ENCODE data around the gene RND2.
"Not testable (repeated sequence)": the region's sequence is repeated elsewhere in the genome, so short reads cannot be mapped to it uniquely, and the experiment has no call there.

RND2 gene, protein sequence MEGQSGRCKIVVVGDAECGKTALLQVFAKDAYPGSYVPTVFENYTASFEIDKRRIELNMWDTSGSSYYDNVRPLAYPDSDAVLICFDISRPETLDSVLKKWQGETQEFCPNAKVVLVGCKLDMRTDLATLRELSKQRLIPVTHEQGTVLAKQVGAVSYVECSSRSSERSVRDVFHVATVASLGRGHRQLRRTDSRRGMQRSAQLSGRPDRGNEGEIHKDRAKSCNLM

DNA sequence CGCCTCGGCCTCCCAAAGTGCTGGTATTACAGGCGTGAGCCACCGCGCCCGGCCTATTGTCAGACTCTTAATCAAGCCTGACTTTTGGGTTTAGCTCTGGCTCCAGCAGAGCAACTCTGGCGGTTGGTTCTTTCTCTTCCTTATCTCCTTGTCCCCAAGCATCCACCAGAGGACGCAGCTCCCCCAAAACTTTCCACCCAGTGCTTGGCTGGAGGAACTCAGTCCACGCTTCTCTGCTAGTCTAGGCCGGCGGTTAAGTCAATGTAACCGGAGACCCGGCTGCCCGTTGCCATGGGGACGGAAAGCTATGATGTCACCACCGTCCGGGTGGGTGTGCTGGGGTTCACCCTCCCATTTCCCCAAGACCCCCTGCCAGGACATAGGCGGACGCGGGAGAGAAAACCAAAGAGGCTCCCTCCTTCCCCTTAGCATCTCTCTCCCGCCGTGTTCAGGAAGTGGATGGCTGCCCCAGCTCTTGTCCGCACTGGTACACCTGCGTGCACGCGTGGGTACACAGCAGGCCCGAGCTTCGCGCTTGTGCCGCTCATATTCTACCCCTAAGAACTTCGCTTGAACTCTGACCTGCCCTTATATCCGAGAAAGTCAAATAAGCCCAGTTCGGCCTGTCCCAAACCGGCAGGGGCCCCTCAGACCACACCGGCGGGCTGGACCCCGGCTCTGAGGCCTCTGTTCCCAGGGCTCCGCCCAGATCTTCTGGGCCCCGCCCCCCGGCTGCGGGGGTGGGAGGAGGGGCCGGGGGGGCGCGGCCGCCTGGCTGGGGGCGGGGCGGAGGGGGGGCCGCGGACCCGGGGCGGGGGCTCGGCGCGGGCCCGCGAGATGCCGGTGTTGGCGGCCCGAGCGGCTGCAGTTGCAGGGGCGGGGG, at the start of gene RND2:
RND2 (plus strand) TSS at position 825 of the 883 bp plus-strand sequence. CDS start 117 bp downstream, outside the sequence.
- peak; percentile 90 for DNase-seq

DNA sequence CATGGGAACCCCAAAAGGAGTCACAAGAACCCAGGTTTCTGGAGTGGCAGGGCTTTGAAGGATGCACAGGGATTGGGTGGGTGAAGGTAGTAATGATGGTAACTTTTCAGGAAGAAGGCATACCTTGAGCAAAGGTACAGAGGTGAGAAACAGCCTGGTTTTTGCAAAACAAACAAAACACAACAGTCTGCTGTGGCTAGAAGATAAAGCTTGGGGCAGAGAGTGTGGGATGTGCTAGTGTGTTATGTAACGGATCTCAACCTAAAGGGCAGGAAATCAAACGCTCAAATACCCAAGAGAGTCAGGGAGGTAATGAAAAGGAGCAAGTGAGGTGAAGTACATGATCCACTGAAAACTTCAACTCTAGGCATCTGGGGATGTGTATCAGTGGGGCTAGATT, 49.8 kb upstream of the RND2 start:
- no peak for DNase-seq

DNA sequence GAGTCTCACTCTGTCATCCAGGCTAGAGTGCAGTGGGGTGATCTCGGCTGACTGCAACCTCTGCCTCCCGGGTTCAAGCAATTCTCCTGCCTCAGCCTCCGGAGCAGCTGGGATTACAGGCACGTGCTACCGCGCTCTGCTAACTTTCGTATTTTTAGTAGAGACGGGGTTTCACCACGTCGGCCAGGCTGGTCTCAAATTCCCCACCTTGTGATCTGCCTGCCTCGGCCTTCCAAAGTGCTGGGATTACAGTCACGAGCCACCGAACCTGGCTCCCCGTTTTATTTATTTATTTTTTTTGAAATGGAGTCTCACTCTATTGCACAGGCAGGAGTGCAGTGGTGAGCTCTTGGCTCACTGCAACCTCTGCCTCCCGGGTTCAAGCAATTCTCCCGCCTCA, 49.3 kb upstream of the RND2 start:
- not testable (repeated sequence) for DNase-seq

DNA sequence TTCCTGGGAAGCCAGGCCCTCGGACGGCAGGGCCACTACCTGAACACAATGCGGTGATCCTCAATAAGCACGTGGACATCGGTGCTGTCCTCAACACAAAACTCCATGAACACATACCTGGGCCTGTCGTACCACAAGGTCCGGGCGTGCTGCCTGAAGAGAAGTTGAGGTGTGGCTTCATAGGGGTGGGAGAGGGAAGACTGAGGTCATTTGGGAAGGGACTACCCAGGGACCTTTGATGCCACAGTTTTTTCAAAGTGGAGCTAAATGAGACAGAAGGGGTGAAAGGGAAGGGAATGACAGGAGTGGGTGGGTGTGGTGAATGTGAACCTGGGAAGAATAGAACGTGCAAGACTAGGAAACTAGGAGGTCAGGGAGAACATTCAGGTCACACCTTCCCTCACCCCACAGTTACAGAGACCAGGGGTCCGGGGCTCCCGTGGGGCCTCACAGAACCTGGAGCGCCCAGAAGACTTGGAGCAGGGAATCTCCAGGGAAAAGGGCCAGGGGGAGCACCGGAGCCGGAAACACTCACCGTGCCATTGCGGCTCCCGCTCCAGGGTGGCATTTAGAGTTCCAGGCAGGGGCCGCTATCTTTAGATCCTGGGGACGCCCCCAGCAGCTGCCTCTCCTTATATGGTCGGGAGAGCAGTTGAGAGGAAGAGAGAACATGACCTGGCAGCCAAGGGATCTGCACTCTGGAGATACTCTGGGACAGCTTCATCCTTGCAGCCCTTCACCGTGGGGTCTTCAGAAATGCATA, 45.3 kb upstream of the RND2 start, which contains the start of gene PTGES3L:
PTGES3L (minus strand) TSS at position 570 of the 763 bp plus-strand sequence; CDS start at position 543, 27 bp downstream.
- no peak for DNase-seq

DNA sequence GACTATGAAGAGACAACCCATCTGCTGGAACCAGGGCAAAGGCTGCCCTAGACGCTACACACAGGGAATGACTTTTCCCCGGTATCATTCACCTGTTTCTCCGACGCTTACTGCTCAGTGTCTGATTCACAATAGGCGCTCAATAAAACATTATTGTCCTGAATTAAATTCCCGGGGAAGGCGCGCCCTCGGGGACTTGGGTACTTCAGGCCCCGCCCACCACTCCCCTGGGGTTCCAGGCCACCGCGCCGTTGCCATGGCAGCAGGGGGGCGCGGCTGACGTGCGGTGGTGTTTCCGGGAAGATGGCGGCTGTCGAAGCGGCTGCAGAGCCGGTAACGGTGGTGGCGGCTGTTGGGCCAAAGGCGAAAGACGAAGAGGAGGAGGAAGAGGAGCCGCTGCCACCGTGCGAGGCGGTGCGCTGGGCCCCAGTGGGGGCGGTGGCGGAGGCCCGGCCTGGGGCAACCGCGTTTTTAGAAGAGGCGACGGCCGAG, 44.7 kb upstream of the RND2 start, which contains the start of gene RUNDC1:
RUNDC1 (plus strand) TSS at position 292 of the 492 bp plus-strand sequence; CDS start at position 304, 12 bp downstream.
- DNase-seq = peak; percentile 96

DNA sequence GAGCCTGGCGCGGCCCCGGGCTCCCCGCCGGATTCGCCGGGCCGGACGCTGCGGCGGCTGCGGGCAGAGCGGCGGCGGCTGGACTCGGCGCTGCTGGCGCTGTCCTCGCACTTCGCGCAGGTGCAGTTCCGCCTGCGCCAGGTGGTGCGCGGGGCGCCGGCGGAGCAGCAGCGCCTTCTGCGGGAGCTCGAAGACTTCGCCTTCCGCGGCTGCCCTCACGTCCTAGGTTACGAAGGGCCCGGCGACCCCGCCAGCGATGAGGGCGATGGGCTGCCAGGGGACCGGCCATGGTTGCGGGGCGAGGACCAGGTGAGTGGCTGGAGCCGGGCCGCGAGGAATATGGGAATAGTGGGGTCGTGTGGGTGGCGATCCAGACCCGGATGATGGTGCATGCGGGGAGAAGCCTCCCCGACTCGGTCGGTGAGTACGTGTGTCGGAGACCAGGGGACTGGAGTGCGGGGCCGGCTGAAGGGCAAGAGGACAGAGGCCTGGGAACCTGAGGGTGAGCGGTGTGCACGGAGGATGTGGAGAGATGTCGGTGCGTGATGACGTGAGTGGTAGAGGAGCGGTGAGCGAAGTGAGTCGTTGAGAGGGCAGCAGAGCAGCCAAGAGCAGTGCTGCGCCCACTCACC, 44.1 kb upstream of the RND2 start:
- peak; percentile 85 for DNase-seq

DNA sequence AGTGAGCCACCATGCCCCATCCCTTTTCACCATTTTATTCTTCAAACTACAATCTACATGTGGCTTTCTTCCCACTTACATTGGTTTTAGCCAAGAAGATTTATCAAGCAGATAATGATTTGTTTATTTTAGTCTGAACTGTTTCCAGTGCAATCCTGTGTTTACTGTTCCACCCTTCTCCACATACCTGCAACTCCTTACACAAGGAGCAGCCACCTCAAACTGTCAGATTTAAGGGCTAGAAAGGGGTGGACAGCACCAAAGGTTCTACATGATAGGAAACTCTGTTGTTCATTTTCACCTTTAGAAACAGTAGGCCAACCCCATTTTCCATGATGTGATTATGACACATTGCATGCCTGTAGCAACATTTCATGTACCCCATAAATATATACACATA, 42.8 kb upstream of the RND2 start:
- DNase-seq = no peak

DNA sequence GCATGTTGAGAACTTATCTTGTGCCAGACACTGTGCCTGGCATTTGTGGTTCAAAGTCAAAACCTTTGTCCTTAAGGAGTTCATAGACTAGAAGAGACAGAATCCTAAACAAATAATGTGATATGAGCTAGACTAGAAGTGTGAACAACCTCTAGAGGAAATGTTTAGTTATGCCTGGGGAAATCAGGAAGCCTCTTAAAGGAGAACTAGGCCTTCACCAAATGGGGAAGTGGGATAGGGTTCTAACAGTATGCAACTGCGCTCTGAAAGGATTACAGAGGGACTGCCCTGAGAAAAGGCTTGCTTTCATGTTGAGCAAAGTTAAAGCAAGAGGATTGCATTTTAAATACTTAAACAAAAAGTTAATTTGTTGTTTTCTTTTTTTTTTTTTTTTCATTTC, 39.8 kb upstream of the RND2 start:
- DNase-seq = no peak

DNA sequence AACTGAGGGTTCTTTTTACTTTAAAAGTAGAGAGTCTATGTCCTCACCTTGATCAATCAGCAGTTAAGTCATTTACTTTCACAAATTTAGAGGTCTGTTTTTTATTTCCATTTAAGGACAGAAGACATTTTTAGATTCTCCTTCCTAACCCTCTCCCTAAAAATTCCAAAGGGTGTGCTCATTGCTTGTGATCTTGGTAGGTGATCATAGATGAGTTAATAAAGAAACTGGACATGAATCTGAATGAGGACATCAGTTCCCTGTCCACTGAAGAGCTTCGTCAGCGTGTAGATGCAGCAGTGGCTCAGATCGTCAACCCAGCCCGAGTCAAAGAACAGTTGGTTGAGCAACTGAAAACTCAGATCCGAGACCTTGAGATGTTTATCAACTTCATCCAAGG, 35.9 kb upstream of the RND2 start:
- no peak for DNase-seq

DNA sequence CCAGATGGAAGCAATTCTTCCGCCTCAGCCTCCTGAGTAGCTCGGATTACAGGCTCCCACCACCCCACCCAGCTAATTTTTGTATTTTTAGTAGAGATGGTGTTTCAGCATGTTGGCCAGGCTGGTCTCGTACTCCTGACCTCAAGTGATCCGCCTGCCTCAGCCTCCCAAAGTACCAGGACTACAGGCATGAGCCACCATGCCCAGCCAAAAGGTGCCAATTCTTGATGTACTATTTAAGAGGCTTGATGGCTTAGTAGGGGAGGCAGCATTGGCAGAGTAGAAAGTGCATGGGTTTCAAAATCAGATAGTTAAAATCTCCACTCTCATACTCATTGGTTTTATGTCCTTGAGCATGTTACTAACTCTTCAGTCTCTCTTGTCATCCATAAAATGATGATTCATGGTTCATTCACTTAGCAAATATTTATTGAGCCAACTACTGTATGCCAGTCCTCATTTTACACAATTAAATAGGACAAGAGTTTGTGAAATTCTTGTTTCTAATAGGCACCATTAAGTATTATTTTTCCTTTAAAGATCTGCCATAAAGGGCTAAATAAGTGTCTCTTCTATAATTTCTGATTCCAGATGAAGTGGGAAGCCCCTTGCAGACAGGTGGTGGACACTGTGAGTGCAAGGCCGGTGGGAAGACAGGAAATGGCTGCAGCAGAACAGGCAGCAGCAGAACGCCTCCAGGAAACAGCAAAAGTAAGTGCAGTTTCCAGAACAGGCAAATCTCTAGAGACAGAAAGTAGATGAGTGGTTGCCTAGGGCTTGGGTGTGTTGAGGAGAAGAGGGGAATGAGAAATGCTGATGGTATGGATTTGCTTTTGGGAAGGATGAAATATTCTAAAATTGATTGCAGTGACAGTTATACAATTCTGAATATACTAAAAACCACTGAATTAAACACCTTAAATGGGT, 35.0 kb upstream of the RND2 start:
- DNase-seq = no peak

DNA sequence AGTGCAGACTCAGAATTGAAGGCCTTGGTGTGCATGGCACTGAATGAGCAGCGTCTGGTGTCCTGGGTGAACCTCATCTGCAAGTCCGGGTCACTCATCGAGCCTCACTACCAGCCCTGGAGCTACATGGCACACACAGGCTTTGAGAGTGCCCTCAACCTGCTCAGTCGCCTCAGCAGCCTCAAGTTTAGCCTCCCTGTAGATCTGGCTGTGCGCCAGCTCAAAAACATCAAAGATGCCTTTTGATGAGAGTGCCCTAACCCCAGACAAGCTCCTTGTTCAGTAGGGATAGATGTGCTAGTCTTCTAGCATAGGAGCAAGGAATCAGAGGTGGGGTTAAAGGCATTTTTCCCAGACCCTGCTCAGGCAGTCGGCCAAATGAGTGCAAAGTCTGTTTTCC, 33.6 kb upstream of the RND2 start:
- no peak for DNase-seq

DNA sequence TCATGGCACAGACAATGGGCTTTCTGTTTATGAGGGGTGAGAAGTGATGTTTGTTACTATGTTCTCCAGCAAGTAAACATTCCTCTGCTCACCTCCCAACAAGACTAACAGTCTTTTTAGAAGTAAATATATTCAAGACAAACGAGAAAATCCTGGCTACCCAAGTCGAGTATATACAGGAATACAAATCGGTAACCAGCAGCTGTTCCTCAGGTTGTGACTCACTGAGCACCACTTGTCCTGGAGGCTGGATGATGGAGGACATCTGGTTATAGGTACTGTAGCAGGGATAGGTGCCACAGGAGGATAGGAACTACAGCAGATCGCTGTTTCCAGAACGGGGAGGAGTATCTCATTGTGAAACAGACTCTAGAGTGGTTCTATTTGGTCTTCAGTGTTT, 32.2 kb upstream of the RND2 start:
- DNase-seq = no peak

DNA sequence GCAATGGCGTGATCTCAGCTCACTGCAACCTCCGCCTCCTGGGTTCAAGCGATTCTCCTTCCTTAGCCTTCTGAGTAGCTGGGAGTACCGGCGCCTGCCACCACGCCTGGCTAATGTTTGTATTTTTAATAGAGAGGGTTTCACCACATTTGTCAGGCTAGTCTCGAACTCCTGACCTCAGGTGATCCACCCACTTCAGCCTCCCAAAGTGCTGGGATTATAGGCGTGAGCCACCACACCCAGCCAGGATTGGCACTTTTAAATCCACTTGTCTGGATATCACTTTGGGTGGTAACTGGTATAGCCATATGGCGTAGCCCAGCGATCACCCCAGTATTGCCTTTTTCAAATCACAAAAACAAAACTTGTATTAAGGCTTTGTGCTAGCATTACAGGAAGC, 31.1 kb upstream of the RND2 start:
- DNase-seq = not testable (repeated sequence)

DNA sequence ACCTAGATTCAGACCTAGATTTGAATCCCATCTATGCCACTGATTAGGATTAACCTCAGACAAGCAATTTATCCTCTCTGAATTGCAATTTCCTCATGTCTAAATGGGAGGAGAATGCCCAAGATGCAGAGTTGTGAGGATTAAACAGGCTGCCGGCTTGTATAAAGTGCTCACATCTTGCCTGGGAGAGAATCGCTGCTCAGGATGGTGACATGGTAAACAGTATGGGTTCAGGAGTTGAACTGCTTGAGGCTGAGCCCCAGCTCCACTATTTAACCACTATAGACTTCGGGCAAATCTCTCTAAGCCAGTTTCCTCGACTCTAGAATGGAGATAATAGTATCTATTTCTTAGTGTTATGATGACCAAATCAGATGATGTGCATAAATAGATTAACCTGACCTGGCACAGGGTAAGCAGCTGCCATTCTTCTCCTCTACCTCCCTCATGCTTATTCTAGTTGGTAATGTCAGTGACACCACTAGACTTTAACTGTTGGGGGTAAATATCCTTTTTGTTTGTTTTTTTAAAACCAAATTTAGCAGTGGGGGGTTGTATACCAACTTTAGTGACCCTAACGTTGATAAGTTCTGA, 27.5 kb upstream of the RND2 start:
- DNase-seq = no peak

DNA sequence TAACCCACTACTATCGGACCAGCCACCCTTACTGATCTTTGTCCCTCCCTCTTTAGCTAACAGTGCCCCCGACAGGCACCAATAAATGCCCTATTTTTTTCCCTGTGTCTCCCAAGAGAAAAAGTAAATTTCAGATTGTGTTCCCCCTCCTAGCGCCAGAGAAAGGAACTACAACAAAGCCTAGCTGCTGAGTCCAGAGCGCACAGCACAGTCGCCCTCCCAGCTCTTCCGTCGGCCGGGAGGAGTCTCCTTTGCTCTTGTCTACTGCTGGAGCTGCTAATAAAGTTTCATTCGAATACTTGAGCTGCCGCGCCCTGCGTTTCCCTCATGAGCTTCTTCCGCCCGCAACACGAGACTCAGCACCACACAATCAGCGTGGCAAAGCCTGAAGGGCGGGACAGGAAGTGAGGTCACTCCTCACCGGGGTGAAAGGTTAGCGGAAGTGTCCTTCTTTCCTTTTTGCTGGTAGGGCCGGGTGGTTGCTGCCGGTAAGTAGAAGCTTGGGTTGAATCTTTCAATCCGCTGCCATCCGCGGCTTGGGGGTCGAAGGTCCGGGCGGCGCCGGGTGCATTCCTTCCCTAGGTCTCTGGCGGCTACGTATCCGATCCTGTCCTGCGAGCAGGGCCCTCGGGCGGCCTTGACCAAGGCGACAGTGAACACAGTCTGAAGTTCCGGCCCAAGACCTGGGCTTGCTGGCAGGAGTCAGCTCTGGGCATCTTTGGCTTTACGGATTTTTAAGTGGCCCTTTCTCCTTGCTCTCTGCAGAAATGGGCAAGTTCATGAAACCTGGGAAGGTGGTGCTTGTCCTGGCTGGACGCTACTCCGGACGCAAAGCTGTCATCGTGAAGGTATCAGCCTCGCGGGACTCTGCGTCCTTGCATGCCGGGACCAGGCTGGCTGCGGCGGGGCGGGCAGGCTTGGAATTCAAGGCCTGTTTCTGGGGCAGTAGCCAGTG, 26.8 kb upstream of the RND2 start, which contains the start of gene RPL27:
RPL27 (plus strand) TSS at position 436 of the 955 bp plus-strand sequence; CDS start at position 768, 332 bp downstream.
- DNase-seq = peak; percentile 95

DNA sequence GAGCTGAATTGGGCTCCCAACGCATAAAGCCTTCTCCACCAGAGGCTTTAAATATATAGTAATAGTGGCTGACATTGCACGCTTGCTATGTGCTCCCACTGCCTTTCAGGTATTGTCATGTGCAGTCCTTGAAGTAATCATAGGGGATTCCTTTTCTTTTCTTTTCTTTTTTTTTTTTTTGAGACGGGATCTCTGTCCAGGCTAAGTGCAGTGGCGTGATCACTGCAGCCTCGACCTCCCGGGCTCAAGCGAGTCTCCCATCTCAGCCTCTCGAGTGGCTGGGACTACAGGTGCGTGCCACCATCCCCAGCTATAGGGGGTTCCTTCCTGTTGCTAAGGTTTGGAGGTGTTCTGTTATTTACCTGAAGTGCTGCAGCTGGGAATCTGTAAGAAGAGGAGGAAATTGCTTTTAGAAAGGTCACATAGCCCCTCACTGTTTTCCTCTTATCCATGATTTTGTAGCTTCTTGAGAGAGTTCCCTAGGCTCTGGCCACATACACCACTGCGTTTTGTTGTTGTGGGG, 26.0 kb upstream of the RND2 start:
- no peak for DNase-seq

DNA sequence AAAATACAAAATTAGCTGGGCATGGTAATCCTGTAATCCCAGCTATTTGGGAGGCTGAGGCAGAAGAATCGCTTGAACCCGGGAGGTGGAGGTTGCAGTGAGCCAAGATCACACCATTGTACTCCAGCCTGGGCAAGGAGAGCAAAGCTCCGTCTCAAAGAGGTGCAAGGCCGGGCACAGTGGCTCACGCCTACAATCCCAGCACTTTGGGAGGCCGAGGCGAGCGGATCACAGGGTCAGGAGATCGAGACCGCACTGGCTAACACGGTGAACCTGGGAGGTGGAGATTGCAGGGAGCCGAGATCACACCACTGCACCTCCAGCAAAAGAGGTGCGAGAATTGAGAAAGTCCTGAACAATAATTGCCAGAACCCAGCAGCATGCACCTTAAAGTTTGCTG, 24.1 kb upstream of the RND2 start:
- not testable (repeated sequence) for DNase-seq

DNA sequence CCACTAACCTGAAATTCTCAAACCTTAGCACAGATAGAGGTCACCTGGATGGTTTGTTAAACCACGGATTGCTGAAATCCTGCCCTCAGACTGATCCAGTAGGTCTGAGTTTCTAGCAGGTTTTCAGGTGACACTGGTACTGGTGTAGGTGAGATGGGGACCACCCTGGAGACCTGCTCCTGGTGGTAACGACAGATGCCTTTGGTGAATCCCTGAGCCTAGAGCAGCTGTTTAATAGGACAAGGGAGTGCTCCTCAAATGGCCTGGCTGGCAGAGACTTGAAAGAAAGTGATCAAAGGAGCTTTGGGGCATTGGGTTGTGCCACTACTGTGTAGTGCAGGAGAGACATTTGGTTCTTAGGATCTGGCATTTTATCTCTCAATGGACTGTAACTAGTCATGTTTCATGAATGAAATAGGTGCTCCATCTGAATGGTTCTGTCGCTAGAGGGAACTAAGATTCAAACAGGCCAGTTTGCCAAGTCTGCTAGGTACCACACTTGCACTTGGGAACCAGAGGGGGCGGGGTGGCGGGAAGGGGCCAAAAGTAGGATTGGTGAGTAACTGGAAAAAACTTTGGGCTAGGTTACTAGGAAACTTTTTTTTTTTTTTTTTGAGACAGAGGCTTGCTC, 21.4 kb upstream of the RND2 start:
- no peak for DNase-seq

Data from activated CD8-positive, alpha-beta memory T cell treated with anti-CD3 and anti-CD28 coated beads, Interleukin-2, amount 50 U/mL, for 48 hours (primary cell).